Gastroesophageal sphincter (tissue), 3 donors: ENCODE measurements around the gene EXOC3L2.

Experiments used
- POLR2A ChIP-seq, 2 donors: fragments of 450-650 bp; IDR thresholded peaks; one replicate each; pipeline ENCODE4 v1.6.1; 2017; ENCODE audit warnings: antibody characterized with exemption in 2 of 2, mild to moderate bottlenecking in 2 of 2, moderate library complexity in 1 of 2
- POLR2AphosphoS5 ChIP-seq: sonication (generic); formaldehyde crosslinking; IDR thresholded peaks from one replicate; pipeline ENCODE4 v1.6.1; 2017; ENCODE audit warnings: antibody characterized with exemption
- TF ChIP-seq, protein P1 (sequence below), 4 experiments: fragments of 200-600 bp in 2 of 4; fragments of 450-650 bp in 2 of 4; sonication (generic) in 1 of 4; IDR thresholded peaks; one replicate each; pipeline ENCODE4 v1.5.1; 2017 to 2019; ENCODE audit warnings: antibody characterized with exemption in 4 of 4, mild to moderate bottlenecking in 2 of 4, moderate library complexity in 2 of 4

DNA sequence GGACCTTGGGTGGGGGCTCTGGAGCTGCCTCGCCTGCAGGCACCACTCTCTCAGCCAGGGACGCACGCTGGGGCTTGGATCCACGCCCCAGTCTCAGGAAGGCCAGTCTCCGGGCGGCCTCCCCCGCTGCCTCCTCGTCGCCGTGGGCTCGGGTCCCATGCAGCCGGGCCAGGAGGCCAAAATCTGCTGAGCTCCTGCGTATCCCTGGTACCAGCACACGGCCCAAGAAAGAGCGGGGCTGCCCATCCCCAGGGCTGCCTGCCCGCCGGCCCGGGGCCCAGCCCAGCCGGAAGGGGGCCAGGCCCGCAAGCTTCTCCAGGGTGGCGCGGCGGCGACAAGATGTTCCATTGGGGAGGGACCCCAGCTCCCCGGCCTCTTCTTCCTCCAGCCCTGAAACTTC lies 6.7 kb downstream of the EXOC3L2 start:
- TF ChIP-seq, protein P1, sequence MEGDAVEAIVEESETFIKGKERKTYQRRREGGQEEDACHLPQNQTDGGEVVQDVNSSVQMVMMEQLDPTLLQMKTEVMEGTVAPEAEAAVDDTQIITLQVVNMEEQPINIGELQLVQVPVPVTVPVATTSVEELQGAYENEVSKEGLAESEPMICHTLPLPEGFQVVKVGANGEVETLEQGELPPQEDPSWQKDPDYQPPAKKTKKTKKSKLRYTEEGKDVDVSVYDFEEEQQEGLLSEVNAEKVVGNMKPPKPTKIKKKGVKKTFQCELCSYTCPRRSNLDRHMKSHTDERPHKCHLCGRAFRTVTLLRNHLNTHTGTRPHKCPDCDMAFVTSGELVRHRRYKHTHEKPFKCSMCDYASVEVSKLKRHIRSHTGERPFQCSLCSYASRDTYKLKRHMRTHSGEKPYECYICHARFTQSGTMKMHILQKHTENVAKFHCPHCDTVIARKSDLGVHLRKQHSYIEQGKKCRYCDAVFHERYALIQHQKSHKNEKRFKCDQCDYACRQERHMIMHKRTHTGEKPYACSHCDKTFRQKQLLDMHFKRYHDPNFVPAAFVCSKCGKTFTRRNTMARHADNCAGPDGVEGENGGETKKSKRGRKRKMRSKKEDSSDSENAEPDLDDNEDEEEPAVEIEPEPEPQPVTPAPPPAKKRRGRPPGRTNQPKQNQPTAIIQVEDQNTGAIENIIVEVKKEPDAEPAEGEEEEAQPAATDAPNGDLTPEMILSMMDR (IDR thresholded peaks at IDR 0.05) = no peak
- TF ChIP-seq POLR2AphosphoS5 = no peak
- no peak for TF ChIP-seq POLR2A (IDR thresholded peaks at IDR 0.05)
